ENCODE results near the gene OR2V2.

OR2V2 gene

DNA sequence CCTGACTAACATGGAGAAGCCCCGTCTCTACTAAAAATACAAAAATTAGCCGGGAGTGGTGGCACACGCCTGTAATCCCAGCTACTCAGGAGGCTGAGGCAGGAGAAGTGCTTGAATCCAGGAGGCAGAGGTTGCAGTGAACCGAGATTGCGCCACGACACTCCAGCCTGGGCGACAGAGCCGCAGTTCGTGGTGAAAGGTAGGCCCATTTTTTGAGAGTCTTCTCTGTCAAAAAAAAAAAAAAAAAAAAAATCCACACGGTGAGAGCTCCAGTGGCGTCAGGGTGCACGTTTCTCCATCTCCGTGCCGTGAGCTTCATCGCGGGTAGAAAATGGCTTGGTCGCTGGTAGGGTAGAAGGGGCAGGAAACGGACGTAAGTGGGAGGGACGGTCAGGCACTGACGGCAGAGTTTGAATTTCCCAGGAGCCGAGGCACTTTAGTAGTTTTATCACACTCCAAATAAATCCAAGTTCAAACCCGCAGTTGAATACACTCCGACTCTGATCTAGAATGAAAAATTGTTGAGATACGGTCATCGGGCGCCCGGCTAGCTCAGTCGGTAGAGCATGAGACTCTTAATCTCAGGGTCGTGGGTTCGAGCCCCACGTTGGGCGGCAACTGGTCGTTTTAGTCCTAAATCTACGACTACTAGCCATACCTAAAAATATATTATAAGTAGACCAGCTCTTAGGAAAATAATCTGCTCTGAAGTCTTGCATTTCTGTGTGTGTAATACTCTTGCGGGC lies 60.0 kb downstream of the OR2V2 start:
- DNase-seq (ENCODE audit: low read depth): peak; percentile 64

DNA sequence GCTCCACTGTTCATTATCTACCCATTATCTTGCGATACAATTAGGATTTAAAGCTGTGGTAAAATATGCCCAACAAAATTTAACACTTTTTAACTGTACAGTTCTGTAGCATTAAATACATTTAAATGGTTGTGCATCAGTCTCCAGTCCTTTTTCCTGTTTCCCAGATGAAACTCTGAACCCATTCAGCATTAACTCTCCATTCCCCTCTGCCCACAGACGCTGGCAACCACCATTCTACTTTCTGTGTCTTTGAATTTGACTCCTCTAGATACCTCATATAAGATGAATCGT lies 60.5 kb downstream of the OR2V2 start:
- DNase-seq (ENCODE audit: low read depth): no peak
